ENCODE measurements around the gene ADSS2.

- TF ChIP-seq POLR2A (IDR thresholded peaks at IDR 0.05; ENCODE audit: low read depth, low read length) (no peak), SMC3 (IDR thresholded peaks at IDR 0.05; ENCODE audit: low read depth, low read length) (no peak), MAFK (IDR thresholded peaks at IDR 0.05; ENCODE audit: low read depth, low read length) (0 out of 2 replicates have a peak, but pooled peaks have one; percentile 1), ELK1 (IDR thresholded peaks at IDR 0.05; ENCODE audit: borderline replicate concordance, low read depth, low read length) (no peak), CTCF (conservative IDR thresholded peaks at IDR 0.05; ENCODE audit: low read depth, low read length) (no peak)
Measured at GRCh38 chr1:244436336-244437085, 15.2 kb downstream of the ADSS2 start.

Measured in IMR-90 (cell line).